Activated CD4-positive, alpha-beta memory T cell treated with anti-CD3 and anti-CD28 coated beads for 36 hours (primary cell): ENCODE measurements around the gene OR1N2. TPM values are rescaled to one million over a fixed set of nuclear protein-coding genes. Genes with fewer than 3 reads are reported as not detected.
"Not testable (repeated sequence)": the region's sequence is repeated elsewhere in the genome, so short reads cannot be mapped to it uniquely, and the experiment has no call there.

Experiments used
- CTCF ChIA-PET: fragments of 350-600 bp; sonication (Branson Sonifier 250); formaldehyde crosslinking; loops from one replicate; lab custom pipeline; 2021; ENCODE audit warnings: antibody characterized with exemption, inconsistent platforms; lab: Charles Lee
- POLR2A ChIA-PET: fragments of 350-600 bp; sonication (Branson Sonifier 250); formaldehyde crosslinking; loops from one replicate; lab custom pipeline; 2021; ENCODE audit warnings: antibody characterized with exemption; lab: Charles Lee
- DNase-seq: peaks from one replicate; pipeline ENCODE4 v3.0.0-alpha.2; 2020
- H3K27ac Mint-ChIP-seq: one replicate; pipeline ENCODE4 v1.8.0; 2021; ENCODE audit warnings: mixed read lengths
- H3K27me3 Mint-ChIP-seq: one replicate; pipeline ENCODE4 v1.8.0; 2021; ENCODE audit warnings: mixed read lengths
- H3K36me3 Mint-ChIP-seq: one replicate; pipeline ENCODE4 v1.8.0; 2021; ENCODE audit warnings: mixed read lengths
- H3K4me1 Mint-ChIP-seq: one replicate; pipeline ENCODE4 v1.8.0; 2021; ENCODE audit warnings: low read depth, mixed read lengths
- H3K4me3 Mint-ChIP-seq: one replicate; pipeline ENCODE4 v1.8.0; 2021; ENCODE audit warnings: mild to moderate bottlenecking, mixed read lengths
- H3K9me3 Mint-ChIP-seq: one replicate; pipeline ENCODE4 v1.8.0; 2021; ENCODE audit warnings: mixed read lengths
- intact Hi-C: fragments of 100-400 bp; cut with micrococcal nuclease; formaldehyde crosslinking; loops from one replicate; pipeline ENCODE4 v1.15.1; 2023
- total RNA-seq, 2 experiments: library from RNA; stranded (reverse); gene quantifications; one replicate each; pipeline ENCODE4 v1.2.3, GENCODE V29; 2021

The OR1N2 gene
- total RNA-seq, 2 experiments from 2014 or later, result not detected

DNA sequence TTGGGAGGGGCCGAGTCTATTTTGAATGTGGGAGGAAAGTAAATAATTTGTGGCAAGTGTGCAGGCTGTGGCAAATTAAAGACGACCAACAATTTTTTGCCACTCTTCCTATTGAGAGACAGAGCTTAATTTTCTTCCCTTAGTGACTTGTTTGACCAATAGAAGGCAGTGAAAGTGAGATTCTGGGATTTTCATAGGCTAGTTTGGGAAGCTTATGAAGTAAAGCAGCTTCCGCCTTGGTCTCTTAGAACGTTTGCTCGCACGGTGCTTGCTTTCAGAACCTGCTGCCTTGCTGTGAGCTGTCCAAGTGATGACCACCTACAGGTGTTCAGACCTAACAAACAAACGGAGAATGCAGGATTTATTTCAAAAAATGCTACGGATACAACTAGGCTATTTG lies 6.7 kb upstream of the OR1N2 start:
- H3K4me3 Mint-ChIP-seq, result no peak overlapping the region
- ChIA-PET POLR2A (no interaction called here), CTCF (interaction anchor here (1.0 kb wide), 1 partner anchor 47 kb away, joined by 3 read pairs; no protein-coding TSS in a partner anchor)
- H3K4me1 Mint-ChIP-seq, result no peaks in the 10 kb centered on the region
- DNase-seq, result no peak
- intact Hi-C loops, result no loop called here
- peaks cover 11% of the 10 kb centered on the region for H3K27me3 Mint-ChIP-seq
- H3K36me3 Mint-ChIP-seq, result no peaks in the 10 kb centered on the region
- no peaks in the 10 kb centered on the region for H3K9me3 Mint-ChIP-seq
- no peak overlapping the region for H3K27ac Mint-ChIP-seq

DNA sequence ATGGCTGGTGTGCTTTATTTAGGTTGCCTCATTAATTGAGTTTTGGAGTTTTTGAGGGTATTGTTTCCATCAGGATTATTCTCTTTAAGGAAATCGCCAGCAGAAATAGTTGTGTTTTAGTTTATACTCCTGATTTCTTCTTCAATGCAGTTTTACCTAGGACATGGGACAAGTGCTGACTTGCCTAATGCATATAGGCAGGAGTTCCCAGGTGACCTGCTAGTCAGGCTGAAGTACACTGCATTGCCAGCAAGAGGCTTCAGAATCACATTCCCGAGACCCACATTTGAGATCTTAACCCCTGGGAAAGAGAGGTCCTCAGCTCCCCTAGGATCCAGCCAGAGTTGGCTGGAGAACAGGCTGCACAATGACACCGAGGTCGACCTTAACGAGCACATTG lies 1.5 kb upstream of the OR1N2 start:
- H3K9me3 Mint-ChIP-seq, result no peaks in the 10 kb centered on the region
- no peak for DNase-seq
- no peak overlapping the region for H3K4me3 Mint-ChIP-seq
- H3K4me1 Mint-ChIP-seq, result no peaks in the 10 kb centered on the region
- H3K36me3 Mint-ChIP-seq, result no peaks in the 10 kb centered on the region
- H3K27ac Mint-ChIP-seq, result no peak overlapping the region
- ChIA-PET CTCF (no interaction called here), POLR2A (no interaction called here)
- peaks cover 16% of the 10 kb centered on the region for H3K27me3 Mint-ChIP-seq
- intact Hi-C loops, result no loop called here

GRCh38 chr9:122561446-122561845 lies 8.5 kb downstream of the OR1N2 start:
- intact Hi-C loops, result no loop called here
- CTCF ChIA-PET, result no interaction called here
- peaks cover 11% of the 10 kb centered on the region for H3K27me3 Mint-ChIP-seq

DNA sequence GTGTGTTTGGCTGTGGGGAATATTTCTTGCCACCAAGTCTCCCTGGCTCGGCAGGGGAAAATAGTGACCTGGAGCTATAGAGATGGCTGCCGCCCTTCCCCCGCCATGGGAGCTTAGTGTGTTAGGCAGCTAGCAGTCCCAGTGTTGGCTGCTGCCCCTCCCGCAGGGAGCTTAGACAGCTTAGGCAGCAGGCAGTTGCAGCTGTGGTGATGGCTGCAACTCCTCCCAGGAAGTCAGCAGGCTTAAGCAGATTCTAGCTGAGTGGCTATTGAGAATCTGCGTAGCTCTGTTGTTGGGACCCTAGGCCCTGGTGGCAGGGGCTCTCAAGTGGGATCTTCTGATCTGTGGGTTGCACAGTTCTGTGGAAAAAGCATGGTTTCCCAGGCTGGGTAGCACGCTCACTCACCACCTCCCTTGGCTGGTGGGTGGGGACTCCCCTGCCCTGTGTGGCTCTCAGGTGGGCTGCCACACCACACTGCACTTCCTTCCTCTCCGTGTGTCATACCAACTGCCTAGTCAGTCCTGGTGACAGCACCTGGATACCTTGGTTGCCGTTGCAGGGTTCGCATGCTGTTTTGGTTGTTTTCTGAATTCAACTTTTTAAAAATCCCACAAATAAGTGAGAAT lies 9.3 kb downstream of the OR1N2 start:
- Mint-ChIP-seq H3K36me3 (no peaks in the 10 kb centered on the region), H3K4me1 (no peaks in the 10 kb centered on the region), H3K4me3 (no peak overlapping the region), H3K27me3 (peaks cover 11% of the 10 kb centered on the region), H3K27ac (no peak overlapping the region), H3K9me3 (peaks cover 11% of the 10 kb centered on the region)
- CTCF ChIA-PET, result no interaction called here
- intact Hi-C loops, result no loop called here
- DNase-seq, result no peak
- POLR2A ChIA-PET, result no interaction called here

More at GRCh38 chr9:122561446-122561845, 8.5 kb downstream of the OR1N2 start:
- no peak overlapping the region for H3K27ac Mint-ChIP-seq
- H3K36me3 Mint-ChIP-seq, result no peaks in the 10 kb centered on the region
- POLR2A ChIA-PET, result no interaction called here
- peaks cover 11% of the 10 kb centered on the region for H3K9me3 Mint-ChIP-seq
- no peak for DNase-seq
- H3K4me3 Mint-ChIP-seq, result no peak overlapping the region
- no peaks in the 10 kb centered on the region for H3K4me1 Mint-ChIP-seq

- peaks cover 9% of the 10 kb centered on the region for H3K27me3 Mint-ChIP-seq
- POLR2A ChIA-PET, result no interaction called here
- CTCF ChIA-PET, result no interaction called here
Observed at GRCh38 chr9:122567901-122568300, 15.0 kb downstream of the OR1N2 start.

GRCh38 chr9:122572456-122572855 lies 19.5 kb downstream of the OR1N2 start:
- no peaks in the 10 kb centered on the region for H3K36me3 Mint-ChIP-seq
- peaks cover 1% of the 10 kb centered on the region for H3K27me3 Mint-ChIP-seq
- peaks cover 6% of the 10 kb centered on the region for H3K4me1 Mint-ChIP-seq
- DNase-seq, result no peak
- H3K4me3 Mint-ChIP-seq, result no peak overlapping the region
- H3K9me3 Mint-ChIP-seq, result no peaks in the 10 kb centered on the region
- CTCF ChIA-PET, result no interaction called here
- POLR2A ChIA-PET, result no interaction called here
- intact Hi-C loops, result no loop called here
- H3K27ac Mint-ChIP-seq, result no peak overlapping the region

More at GRCh38 chr9:122567901-122568300, 15.0 kb downstream of the OR1N2 start:
- Mint-ChIP-seq H3K4me1 (peaks cover 5% of the 10 kb centered on the region), H3K4me3 (no peak overlapping the region), H3K36me3 (no peaks in the 10 kb centered on the region), H3K9me3 (peaks cover 3% of the 10 kb centered on the region), H3K27ac (no peak overlapping the region)
- no peak for DNase-seq
- intact Hi-C loops, result no loop called here

DNA sequence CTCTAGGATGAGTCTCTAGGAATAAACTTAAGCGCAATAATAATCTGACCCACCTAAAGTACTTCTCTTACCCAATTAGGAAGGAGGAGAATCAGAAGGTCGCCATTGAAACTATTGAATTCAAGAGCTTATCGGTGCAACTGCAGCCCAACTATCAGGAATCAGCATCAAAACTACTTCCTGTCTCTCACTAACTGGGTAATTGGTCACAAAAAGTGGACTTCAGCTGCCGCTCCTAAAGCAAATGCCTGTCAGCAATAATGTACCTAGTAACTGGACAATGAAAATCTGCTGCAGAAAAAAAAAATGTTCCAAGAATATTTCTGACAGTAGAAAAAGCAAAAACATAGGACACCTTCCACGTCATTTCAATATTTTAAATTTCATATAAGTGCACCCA lies 27.0 kb downstream of the OR1N2 start:
- POLR2A ChIA-PET, result no interaction called here
- Mint-ChIP-seq H3K9me3 (no peaks in the 10 kb centered on the region), H3K4me1 (no peaks in the 10 kb centered on the region), H3K36me3 (no peaks in the 10 kb centered on the region), H3K27ac (no peak overlapping the region), H3K4me3 (no peak overlapping the region), H3K27me3 (peaks cover 1% of the 10 kb centered on the region)
- intact Hi-C loops, result no loop called here
- CTCF ChIA-PET, result no interaction called here
- DNase-seq, result no peak

DNA sequence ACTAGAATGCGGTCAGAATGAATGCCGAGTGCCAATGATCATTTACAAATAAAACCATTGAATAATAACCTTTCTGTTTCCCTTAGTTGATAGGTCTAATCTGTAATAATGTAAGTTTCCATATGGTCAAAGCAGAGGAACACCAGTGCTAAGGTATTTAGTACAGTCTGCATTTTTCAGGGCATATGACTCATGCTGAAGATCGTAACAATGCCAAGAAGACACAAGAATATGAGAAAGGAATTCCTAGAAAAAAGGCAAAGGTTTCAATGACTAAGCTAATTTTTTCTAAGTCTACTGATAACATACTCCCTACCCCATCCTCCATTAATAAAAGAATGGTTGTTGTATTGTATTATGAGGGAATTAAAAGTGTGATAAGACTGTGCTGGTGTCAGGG lies 27.4 kb downstream of the OR1N2 start:
- Mint-ChIP-seq H3K27me3 (peaks cover 1% of the 10 kb centered on the region), H3K36me3 (no peaks in the 10 kb centered on the region), H3K4me3 (no peak overlapping the region), H3K9me3 (no peaks in the 10 kb centered on the region), H3K4me1 (no peaks in the 10 kb centered on the region), H3K27ac (no peak overlapping the region)
- CTCF ChIA-PET, result interaction anchor here (0.6 kb wide), 1 partner anchor 1331 kb away, joined by 4 read pairs; no protein-coding TSS in a partner anchor
- POLR2A ChIA-PET, result no interaction called here
- DNase-seq, result no peak
- intact Hi-C loops, result no loop called here

DNA sequence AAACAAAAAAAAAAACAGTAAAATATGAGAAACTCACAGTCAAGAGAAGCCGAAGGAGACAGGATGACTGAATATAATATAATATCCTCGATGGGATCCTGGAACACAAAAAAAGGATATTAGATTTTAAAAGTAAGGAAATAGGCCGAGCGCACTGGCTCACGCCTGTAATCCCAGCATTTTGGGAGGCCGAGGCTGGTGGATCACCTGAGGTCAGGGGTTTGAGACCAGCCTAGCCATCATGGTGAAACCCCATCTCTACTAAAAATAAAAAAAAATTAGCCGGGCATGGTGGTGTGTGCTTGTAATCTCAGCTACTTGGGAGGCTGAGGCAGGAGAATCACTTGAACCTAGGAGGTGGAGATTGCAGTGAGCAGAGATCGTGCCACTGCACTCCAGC lies 30.4 kb downstream of the OR1N2 start, which contains the start of gene OR1L8:
Gene OR1L8, minus strand, starts transcription at position 101 of the 400 bp plus-strand sequence. CDS start 14,907 bp downstream, outside the sequence.
- H3K27me3 Mint-ChIP-seq, CTCF ChIA-PET, H3K27ac Mint-ChIP-seq, H3K9me3 Mint-ChIP-seq, H3K4me3 Mint-ChIP-seq, DNase-seq, H3K4me1 Mint-ChIP-seq, POLR2A ChIA-PET, intact Hi-C loops, H3K36me3 Mint-ChIP-seq: not testable (repeated sequence)

Other genes with a start within 250 kb of the OR1N2 start
- gene PTGS1, start 182.1 kb upstream of the OR1N2 start, total RNA-seq, result under 1 TPM in 1 of 2 experiments, not detected in 1; 0.07 TPM
- gene OR1J1, start 75.2 kb upstream of the OR1N2 start, total RNA-seq, result not detected
- not detected for gene OR1J2, start 42.3 kb upstream of the OR1N2 start, total RNA-seq
- not detected for gene OR1J4, start 34.0 kb upstream of the OR1N2 start, total RNA-seq
- not detected for gene OR1N1, start 25.8 kb upstream of the OR1N2 start, total RNA-seq
- gene OR1L8, start 30.3 kb downstream of the OR1N2 start, total RNA-seq, result not detected
- gene OR1Q1, start 61.6 kb downstream of the OR1N2 start, total RNA-seq, result not detected
- not detected for gene OR1B1, start 104.5 kb downstream of the OR1N2 start, total RNA-seq
- gene OR1L1, start 108.6 kb downstream of the OR1N2 start, total RNA-seq, result not detected
- not detected for gene OR1L3, start 122.0 kb downstream of the OR1N2 start, total RNA-seq
- gene OR1L4, start 170.9 kb downstream of the OR1N2 start, total RNA-seq, result not detected
- gene OR1L6, start 189.2 kb downstream of the OR1N2 start, total RNA-seq, result not detected
- gene OR5C1, start 235.8 kb downstream of the OR1N2 start, total RNA-seq, result not detected
- not detected for gene OR1K1, start 247.0 kb downstream of the OR1N2 start, total RNA-seq